Endothelial cell of umbilical vein (primary cell): ENCODE measurements around the gene RPL15. TPM values are rescaled to one million over a fixed set of nuclear protein-coding genes. Genes with fewer than 3 reads are reported as not detected.

ENCODE experiments used
- BruUV-seq: library from RNA; stranded (reverse); fragments of 400-500 nt; replicated peaks from 2 replicates; lab custom pipeline; 2021; lab: Mats Ljungman, UMichigan
- CTCF ChIA-PET: fragments of 300-600, 350-600 bp; sonication (Branson Sonifier 250); formaldehyde crosslinking; loops from one replicate; lab custom pipeline; 2021; ENCODE audit warnings: antibody characterized with exemption, inconsistent platforms; lab: Charles Lee
- POLR2A ChIA-PET: fragments of 300-600, 350-600 bp; sonication (Branson Sonifier 250); formaldehyde crosslinking; loops from one replicate; lab custom pipeline; 2021; ENCODE audit warnings: antibody characterized with exemption, inconsistent platforms; lab: Charles Lee
- DNase-seq: peaks from one replicate; pipeline ENCODE4 v3.0.0-alpha.2; 2011; ENCODE audit warnings: low read depth, low spot score
- FAIRE-seq: peaks from 2 replicates; lab custom pipeline; 2011; peaks lifted over from hg19 to GRCh38; lab: Jason Lieb, UNC
- H2AFZ ChIP-seq: 2 replicates; pipeline ENCODE4 v1.6.0; 2012; ENCODE audit warnings: low read depth, low read length, control low read depth, inconsistent platforms
- H3K27ac ChIP-seq: 2 replicates; pipeline ENCODE4 v1.5.1; 2011; ENCODE audit warnings: low read depth, mild to moderate bottlenecking, control low read depth, low read length, moderate library complexity; ENCODE audit not compliant: insufficient read depth
- H3K27me3 ChIP-seq, 2 experiments: 2 replicates each; pipeline versions ENCODE4 v1.6.0 to v1.6.1; 2011; ENCODE audit warnings: low read length in 2 of 2, mixed read lengths in 1 of 2; ENCODE audit not compliant: control insufficient read depth in 2 of 2, insufficient read depth in 2 of 2
- H3K36me3 ChIP-seq, 2 experiments: 2 replicates in 1 of 2; 3 replicates in 1 of 2; pipeline ENCODE4 v1.5.1; 2011; ENCODE audit warnings: low read length in 2 of 2, mild to moderate bottlenecking in 1 of 2, moderate library complexity in 1 of 2; ENCODE audit not compliant: control insufficient read depth in 2 of 2, insufficient read depth in 2 of 2; ENCODE audit errors: extremely low read depth in 1 of 2
- H3K4me1 ChIP-seq: 3 replicates; pipeline ENCODE4 v1.5.1; 2011; ENCODE audit warnings: mild to moderate bottlenecking, low read length; ENCODE audit not compliant: control insufficient read depth, insufficient read depth; ENCODE audit errors: extremely low read depth
- H3K4me2 ChIP-seq: 2 replicates; pipeline ENCODE4 v1.6.1; 2011; ENCODE audit warnings: low read length, control low read depth, mixed read lengths; ENCODE audit not compliant: insufficient read depth
- H3K4me3 ChIP-seq, 3 experiments: fragments of 200-600 bp in 1 of 3; sonication (generic), shearing (Covaris generic) in 1 of 3; replicated peaks in 1 of 3; 2 replicates each; pipeline ENCODE4 v1.5.1; 2011 to 2016; ENCODE audit warnings: control low read depth in 3 of 3, low read length in 3 of 3, mild to moderate bottlenecking in 2 of 3, inconsistent platforms in 1 of 3, low read depth in 1 of 3, moderate library complexity in 1 of 3; ENCODE audit not compliant: insufficient read depth in 1 of 3
- H3K79me2 ChIP-seq: 2 replicates; pipeline ENCODE4 v1.6.0; 2012; ENCODE audit warnings: low read length, inconsistent platforms; ENCODE audit not compliant: control insufficient read depth, insufficient read depth
- H3K9ac ChIP-seq: replicated peaks from 2 replicates; pipeline ENCODE3; 2011; ENCODE audit warnings: low read length, control low read depth; ENCODE audit not compliant: insufficient read depth; ENCODE audit errors: extremely low read depth
- H3K9me1 ChIP-seq: replicated peaks from 3 replicates; pipeline ENCODE4 v1.6.0; 2011; ENCODE audit warnings: mild to moderate bottlenecking, low read length; ENCODE audit not compliant: control insufficient read depth, insufficient read depth; ENCODE audit errors: extremely low read depth
- H3K9me3 ChIP-seq: replicated peaks from 2 replicates; pipeline ENCODE4 v1.5.1; 2012; ENCODE audit warnings: low read length, inconsistent platforms; ENCODE audit not compliant: control insufficient read depth, insufficient read depth
- H4K20me1 ChIP-seq: replicated peaks from 2 replicates; pipeline ENCODE3; 2011; ENCODE audit warnings: mild to moderate bottlenecking, low read length; ENCODE audit not compliant: control insufficient read depth, insufficient read depth; ENCODE audit errors: extremely low read depth
- EZH2 ChIP-seq: IDR thresholded peaks from 2 replicates; pipeline ENCODE4 v1.6.1; 2012; ENCODE audit warnings: borderline replicate concordance, low read depth, mild to moderate bottlenecking, moderate library complexity, low read length, inconsistent platforms; ENCODE audit not compliant: severe bottlenecking
- FOS ChIP-seq: IDR thresholded peaks from 2 replicates; pipeline ENCODE4 v1.6.1; 2011; ENCODE audit warnings: mild to moderate bottlenecking, low read length, moderate library complexity, borderline replicate concordance; ENCODE audit not compliant: insufficient read depth
- GATA2 ChIP-seq: IDR thresholded peaks from 2 replicates; pipeline ENCODE4 v1.7.0; 2011; ENCODE audit warnings: low read depth, mild to moderate bottlenecking, moderate library complexity, mixed read lengths, low read length; ENCODE audit not compliant: insufficient read length, insufficient read depth
- JUN ChIP-seq: IDR thresholded peaks from 2 replicates; pipeline ENCODE4 v1.6.1; 2011; ENCODE audit warnings: borderline replicate concordance, low read depth; ENCODE audit not compliant: insufficient read length, insufficient read depth
- MYC ChIP-seq: IDR thresholded peaks from one replicate; pipeline ENCODE4 v1.6.1; 2011; ENCODE audit warnings: mild to moderate bottlenecking, low read depth, low read length
- POLR2A ChIP-seq: IDR thresholded peaks from 2 replicates; pipeline ENCODE4 v1.6.1; 2012; ENCODE audit warnings: low read depth, mild to moderate bottlenecking, control low read depth, low read length
- POLR2AphosphoS5 ChIP-seq: IDR thresholded peaks from 2 replicates; pipeline ENCODE4 v1.6.1; 2012; ENCODE audit warnings: low read depth, mild to moderate bottlenecking, control low read depth, low read length, moderate library complexity; ENCODE audit not compliant: insufficient read depth
- dilution Hi-C: fragments of 300-500 bp; cut with MboI; formaldehyde crosslinking; loops from one replicate; pipeline ENCODE4 v1.15.0; 2019; ENCODE audit warnings: low sequenced_read_pairs; ENCODE audit not compliant: extremely low pct_ligation_motif_present
- intact Hi-C: fragments of 100-400 bp; cut with micrococcal nuclease; formaldehyde crosslinking; loops from one replicate; pipeline ENCODE4 v1.10.0; 2022
- polyA plus RNA-seq, 4 experiments: library from polyadenylated mRNA; depleted of rRNA in 3 of 4; stranded (reverse) in 3 of 4; unstranded in 1 of 4; fragments of >200 nt; gene quantifications; 2 replicates each; pipeline versions ENCODE4 v1.2.1 to v1.2.3, GENCODE V29; 2011 to 2012; ENCODE audit warnings: missing spikeins in 1 of 4
- total RNA-seq: library from RNA; stranded (reverse); gene quantifications from 2 replicates; pipeline ENCODE4 v1.2.3, GENCODE V29; 2021
- TF ChIP-seq, protein P1 (sequence below), 2 donors: IDR thresholded peaks; 1 replicate in 1 of 2; 2 replicates in 1 of 2; pipeline ENCODE4 v1.5.1; 2011; ENCODE audit warnings: low read length in 2 of 2, mild to moderate bottlenecking in 2 of 2, moderate library complexity in 2 of 2, control low read depth in 1 of 2, inconsistent platforms in 1 of 2, low read depth in 1 of 2; ENCODE audit not compliant: insufficient read depth in 1 of 2; ENCODE audit errors: extremely low read depth in 1 of 2
- TF ChIP-seq, protein P2 (sequence below): IDR thresholded peaks from 2 replicates; pipeline ENCODE4 v1.6.1; 2011; ENCODE audit not compliant: insufficient read depth, insufficient read length

Gene RPL15
- total and polyA plus RNA-seq, 2 donors (not counting 3 experiments of a cell fraction or from before 2014, with no cell fraction given) = 1,901 to 5,777 TPM

DNA sequence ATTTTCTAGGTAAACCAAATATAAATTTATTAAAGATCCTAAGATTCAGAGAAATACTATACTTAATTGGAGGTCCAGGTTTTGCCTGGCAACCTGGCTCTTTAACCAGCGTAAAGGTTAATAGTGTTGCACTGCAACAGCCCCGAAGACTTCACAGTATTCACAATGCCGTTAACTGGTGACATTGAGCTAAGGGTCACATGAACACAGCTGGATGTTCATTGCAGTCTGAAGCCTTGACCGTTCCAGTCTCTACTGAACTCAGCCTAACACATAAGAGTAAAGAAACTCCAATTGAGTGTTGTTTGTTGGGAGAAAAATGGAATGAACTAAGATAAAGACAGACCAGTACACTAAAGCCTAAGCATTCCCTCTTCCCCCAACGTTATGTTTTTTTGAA lies 27.0 kb upstream of the RPL15 start:
- Histone ChIP-seq H3K9me1 (no peaks in the 10 kb centered on the region), H3K79me2 (peaks cover 3% of the 10 kb centered on the region), H3K36me3 (peaks cover 0 to 6% of the 10 kb centered on the region in 2 experiments), H3K27ac (no peak overlapping the region), H3K4me1 (no peaks in the 10 kb centered on the region), H3K9me3 (no peaks in the 10 kb centered on the region), H3K9ac (no peak overlapping the region), H3K4me3 (no peak overlapping the region), H2AFZ (no peak overlapping the region), H4K20me1 (no peaks in the 10 kb centered on the region), H3K4me2 (no peak overlapping the region), H3K27me3 (no peaks in the 10 kb centered on the region)
- dilution Hi-C loops = no loop called here
- POLR2A ChIA-PET = interaction anchor here (0.6 to 1.0 kb wide), 2 partner anchors 9 to 27 kb away, joined by 3 to 4 read pairs; partner anchors contain the start of genes NKIRAS1 and RPL15
- BruUV-seq = no TSS peak
- CTCF ChIA-PET = interaction anchor here (0.7 kb wide), 1 partner anchor 8 kb away, joined by 3 read pairs; no protein-coding TSS in a partner anchor
- intact Hi-C loops = loop anchor here (2.0 kb wide), 1 partner anchor 55 kb away; the partner anchor contains the start of gene NR1D2
- FAIRE-seq (no peak), DNase-seq (no peak)
- no peak for TF ChIP-seq POLR2A
- TF ChIP-seq JUN = no peak
- no peak for TF ChIP-seq FOS
- no peak for TF ChIP-seq GATA2
- TF ChIP-seq MYC = no peak
- no peak for TF ChIP-seq POLR2AphosphoS5
- TF ChIP-seq, protein P1, sequence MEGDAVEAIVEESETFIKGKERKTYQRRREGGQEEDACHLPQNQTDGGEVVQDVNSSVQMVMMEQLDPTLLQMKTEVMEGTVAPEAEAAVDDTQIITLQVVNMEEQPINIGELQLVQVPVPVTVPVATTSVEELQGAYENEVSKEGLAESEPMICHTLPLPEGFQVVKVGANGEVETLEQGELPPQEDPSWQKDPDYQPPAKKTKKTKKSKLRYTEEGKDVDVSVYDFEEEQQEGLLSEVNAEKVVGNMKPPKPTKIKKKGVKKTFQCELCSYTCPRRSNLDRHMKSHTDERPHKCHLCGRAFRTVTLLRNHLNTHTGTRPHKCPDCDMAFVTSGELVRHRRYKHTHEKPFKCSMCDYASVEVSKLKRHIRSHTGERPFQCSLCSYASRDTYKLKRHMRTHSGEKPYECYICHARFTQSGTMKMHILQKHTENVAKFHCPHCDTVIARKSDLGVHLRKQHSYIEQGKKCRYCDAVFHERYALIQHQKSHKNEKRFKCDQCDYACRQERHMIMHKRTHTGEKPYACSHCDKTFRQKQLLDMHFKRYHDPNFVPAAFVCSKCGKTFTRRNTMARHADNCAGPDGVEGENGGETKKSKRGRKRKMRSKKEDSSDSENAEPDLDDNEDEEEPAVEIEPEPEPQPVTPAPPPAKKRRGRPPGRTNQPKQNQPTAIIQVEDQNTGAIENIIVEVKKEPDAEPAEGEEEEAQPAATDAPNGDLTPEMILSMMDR (IDR thresholded peaks at IDR 0.05; ENCODE audit: extremely low read depth in 1 of 2, insufficient read depth in 1 of 2, low read depth in 1 of 2, low read length in 2 of 2) = no peak
- TF ChIP-seq, protein P2, sequence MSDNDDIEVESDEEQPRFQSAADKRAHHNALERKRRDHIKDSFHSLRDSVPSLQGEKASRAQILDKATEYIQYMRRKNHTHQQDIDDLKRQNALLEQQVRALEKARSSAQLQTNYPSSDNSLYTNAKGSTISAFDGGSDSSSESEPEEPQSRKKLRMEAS = no peak
- no peak for TF ChIP-seq EZH2
